ENCODE results near the gene STUB1.
A peak's percentile ranks its signal among the peaks of the same experiment; 100 is the strongest.

STUB1 gene

DNA sequence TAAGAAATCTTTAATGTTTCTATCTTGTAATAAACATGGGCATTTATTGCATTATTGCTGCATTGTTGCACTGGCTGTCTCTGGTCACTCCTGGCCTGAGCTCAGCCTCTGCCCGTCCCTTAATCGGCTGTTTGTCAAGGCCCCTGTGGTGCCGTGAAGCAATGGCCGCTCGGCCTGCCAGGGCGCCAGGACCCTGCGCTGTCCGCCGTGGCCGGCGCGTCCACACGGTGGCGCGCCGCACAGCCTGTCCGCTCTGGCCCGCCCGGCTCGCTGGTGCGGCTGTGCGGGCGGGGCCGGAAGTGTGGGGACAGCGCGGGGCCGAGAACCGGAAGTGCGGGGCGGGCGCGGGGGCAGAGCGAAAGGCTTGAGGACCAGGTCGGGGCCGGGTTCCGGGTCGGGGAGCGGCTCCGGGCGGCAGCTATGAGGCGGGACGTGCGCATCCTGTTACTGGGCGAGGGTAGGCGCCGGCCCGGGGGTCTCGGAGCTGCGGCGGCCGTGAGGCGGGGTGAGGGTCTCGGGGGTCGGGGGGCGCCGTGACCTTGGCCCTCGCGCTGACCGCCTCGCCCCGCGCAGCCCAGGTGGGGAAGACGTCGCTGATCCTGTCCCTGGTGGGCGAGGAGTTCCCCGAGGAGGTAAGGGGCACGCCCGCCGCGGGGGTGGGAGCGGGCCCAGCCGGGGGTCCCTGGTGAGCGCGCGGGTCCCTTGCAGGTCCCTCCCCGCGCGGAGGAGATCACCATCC lies 12.3 kb upstream of the STUB1 start, which contains the start of gene RHOT2:
TSS of gene RHOT2 (plus strand) at position 353 of the 739 bp plus-strand sequence. CDS start at position 421, 68 bp downstream.
- DNase-seq = peak; percentile 91

DNA sequence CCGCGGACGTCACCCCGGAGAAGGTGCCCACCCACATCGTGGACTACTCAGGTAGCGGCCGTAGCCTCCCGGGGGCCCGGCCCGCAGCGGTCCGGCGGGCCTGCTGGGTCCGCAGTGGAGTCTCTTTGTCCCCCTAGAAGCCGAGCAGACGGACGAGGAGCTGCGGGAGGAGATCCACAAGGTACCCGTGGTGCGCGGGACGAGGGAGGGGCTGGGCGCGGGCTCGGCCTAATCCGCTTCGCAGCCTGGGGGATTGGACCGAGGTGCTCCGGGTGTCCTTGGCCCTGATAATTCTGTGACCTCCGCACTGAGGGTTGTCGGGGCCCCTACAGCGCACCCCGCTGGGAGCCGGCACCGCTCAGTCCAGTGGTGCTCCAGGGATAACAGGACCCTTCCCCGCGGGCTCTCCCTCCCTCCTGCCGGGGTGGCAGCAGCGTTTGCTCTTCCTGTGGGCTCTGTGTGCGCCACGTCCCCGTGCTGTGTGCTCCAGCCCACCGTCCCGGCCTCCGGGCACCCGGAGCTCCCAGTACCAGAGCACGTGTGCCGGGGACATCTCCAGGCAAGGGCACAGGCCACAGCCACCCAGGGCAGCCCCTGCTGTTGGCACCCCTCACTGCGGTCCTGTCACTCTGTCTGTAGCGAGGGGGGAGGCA lies 11.6 kb upstream of the STUB1 start:
- DNase-seq = no peak

DNA sequence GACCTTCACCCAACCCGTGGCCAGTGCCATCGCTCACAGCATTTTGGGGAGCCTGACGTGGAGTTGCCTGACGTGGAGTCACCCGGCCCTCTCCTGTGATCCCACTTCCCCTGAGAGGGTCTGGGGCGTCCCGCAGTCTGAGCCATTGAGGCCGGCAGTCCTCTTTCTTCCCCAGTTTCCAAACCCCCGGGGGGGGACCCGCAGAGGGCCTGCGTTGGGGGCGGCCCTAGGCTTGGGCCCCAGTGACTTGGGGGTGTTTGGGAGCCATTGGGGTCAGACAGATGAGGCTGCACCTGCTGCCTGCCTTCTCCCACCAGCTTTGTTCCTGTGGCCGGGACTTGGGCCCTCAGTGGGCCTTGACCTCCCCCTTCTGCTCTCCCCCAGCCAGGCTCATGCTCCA lies 10.5 kb upstream of the STUB1 start:
- no peak for DNase-seq

DNA sequence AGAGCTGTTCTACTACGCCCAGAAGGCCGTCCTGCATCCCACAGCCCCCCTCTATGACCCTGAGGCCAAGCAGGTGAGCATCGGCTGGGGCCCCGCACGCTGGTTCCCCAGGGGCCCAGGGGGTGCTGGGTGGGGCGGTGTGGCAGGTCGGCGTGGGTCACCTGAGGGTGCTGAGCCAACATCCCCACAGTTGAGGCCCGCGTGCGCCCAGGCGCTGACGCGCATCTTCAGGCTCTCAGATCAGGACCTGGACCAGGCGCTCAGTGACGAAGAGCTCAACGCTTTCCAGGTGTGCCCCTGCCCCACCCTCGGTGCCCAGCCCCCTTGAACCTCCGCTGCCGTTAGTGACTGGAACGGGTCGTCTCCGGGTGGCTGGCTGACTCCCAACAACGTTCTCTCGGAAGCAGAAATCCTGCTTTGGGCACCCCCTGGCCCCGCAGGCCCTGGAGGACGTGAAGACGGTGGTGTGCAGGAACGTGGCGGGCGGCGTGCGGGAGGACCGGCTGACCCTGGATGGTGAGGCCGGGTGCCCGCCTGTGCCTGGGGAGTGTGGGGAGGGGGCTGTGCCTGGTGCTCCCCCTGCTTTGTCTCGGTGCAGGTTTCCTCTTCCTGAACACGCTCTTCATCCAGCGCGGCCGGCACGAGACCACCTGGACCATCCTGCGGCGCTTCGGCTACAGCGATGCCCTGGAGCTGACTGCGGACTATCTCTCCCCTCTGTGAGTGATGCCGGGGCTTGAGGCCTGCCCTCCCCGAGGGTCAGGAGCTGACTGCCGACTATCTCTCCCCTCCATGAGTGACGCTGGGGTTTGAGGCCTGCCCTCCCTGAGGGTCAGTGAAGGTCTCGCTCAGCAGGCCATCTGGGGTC lies 9.5 kb upstream of the STUB1 start:
- no peak for DNase-seq

DNA sequence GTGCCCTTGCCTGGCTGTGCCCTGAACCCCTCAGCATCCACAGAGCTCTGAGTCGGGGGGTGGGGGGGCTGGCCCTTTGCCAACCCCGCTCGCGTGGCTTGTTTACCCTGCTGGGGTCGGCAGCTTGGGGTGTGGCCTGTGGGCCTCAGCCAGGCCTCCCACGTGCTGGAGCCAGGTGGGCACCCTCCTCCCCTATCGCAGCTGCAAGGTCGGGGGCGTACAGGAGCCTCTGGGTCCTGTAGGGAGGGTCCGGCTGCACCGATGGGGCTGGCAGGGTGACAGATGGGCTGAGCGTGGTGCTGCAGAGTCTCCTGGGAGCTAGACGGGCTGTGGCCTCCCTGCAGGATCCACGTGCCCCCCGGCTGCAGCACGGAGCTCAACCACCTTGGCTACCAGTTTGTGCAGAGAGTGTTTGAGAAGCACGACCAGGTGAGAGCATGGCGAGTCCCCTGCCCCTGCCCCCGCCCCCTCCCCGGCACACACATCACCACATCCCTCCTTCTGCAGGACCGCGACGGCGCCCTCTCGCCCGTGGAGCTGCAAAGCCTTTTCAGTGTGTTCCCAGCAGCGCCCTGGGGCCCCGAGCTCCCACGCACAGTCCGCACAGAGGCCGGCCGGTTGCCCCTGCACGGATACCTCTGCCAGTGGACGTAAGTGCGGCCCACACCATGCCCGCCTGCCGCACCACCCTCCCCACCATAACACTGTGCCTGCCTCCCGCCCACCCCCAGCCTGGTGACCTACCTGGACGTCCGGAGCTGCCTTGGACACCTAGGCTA lies 8.7 kb upstream of the STUB1 start:
- DNase-seq = no peak

DNA sequence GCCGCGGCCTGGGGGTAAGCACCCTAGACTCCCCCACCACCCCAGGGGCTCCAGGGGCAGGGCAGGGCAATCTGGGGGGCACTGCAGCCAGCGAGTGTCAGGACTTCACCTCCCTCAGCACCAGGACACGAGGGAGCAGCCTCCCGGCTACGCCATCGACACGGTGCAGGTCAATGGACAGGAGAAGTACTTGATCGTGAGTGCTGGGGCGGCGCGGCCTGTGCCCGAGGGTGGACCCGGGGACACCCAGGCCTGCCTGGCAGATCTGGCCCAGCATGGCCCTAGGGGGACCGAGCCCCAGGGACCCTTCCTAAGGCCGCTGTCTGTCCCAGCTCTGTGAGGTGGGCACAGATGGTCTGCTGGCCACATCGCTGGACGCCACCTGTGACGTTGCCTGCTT lies 7.8 kb upstream of the STUB1 start:
- DNase-seq = no peak

DNA sequence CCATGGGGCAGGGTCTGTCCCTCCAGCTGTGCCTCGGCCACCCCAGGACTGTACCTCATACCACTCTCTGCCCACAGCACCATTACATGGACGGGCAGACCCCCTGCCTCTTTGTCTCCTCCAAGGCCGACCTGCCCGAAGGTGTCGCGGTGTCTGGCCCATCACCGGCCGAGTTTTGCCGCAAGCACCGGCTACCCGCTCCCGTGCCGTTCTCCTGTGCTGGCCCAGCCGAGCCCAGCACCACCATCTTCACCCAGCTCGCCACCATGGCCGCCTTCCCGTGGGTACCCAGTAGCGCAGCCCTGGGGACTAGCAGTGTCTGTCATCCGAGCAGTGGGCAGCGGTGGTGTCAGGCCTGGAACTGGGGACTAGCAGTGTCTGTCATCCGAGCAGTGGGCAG lies 7.4 kb upstream of the STUB1 start:
- no peak for DNase-seq

DNA sequence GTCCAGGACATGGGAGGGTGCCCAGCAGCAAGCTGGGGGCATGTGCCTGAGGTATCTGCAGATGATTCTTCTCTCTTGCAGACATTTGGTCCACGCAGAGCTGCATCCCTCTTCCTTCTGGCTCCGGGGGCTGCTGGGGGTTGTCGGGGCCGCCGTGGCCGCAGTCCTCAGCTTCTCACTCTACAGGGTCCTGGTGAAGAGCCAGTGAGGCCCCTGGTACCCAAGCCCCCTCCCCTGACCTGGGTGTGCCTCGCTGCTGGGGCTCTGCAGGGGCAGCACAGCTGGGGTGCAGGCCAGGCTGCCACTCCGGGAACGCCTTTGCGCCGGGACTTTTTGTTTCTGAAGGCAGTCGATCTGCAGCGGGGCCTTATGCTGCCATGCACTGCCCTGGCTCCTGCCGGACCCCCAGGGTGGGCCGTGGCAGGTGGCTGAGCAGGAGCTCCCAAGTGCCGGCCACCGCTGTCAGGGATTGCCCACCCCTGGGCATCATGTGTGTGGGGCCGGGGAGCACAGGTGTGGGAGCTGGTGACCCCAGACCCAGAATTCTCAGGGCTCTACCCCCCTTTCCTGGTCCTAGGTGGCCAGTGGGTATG lies 6.7 kb upstream of the STUB1 start:
- no peak for DNase-seq

DNA sequence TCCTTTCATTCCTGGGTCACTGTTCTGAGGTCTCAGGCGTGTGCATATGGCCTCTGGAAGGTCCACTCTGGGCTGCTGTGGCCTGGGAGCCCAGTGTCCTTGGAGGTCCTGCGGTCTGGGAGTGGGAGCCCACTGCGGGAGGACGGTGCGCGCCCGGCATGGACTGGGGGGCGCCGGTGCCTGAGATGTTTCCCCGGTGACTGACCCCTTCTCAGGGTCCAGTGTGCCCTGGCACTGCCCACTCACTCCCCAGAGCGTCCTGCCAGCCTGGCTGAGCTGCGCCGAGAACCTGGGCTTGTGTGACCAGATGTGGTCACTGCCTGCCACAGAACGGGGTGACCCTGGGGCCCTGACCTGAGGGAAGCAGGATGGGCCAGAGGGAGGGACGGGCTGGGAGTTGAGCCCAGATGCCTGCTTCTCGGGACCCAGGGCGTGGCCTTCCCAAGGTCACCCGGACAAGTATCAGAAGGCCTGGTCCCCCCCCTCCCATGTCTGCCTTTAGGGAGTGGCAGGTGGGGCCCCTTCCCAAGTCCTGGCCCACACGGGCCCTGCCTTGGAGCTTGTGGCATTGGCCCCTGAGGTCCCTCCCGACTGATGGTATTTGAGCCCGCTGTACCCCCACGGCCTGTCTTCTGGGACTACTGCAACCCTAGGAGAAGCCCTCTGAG lies 5.9 kb upstream of the STUB1 start:
- no peak for DNase-seq

DNA sequence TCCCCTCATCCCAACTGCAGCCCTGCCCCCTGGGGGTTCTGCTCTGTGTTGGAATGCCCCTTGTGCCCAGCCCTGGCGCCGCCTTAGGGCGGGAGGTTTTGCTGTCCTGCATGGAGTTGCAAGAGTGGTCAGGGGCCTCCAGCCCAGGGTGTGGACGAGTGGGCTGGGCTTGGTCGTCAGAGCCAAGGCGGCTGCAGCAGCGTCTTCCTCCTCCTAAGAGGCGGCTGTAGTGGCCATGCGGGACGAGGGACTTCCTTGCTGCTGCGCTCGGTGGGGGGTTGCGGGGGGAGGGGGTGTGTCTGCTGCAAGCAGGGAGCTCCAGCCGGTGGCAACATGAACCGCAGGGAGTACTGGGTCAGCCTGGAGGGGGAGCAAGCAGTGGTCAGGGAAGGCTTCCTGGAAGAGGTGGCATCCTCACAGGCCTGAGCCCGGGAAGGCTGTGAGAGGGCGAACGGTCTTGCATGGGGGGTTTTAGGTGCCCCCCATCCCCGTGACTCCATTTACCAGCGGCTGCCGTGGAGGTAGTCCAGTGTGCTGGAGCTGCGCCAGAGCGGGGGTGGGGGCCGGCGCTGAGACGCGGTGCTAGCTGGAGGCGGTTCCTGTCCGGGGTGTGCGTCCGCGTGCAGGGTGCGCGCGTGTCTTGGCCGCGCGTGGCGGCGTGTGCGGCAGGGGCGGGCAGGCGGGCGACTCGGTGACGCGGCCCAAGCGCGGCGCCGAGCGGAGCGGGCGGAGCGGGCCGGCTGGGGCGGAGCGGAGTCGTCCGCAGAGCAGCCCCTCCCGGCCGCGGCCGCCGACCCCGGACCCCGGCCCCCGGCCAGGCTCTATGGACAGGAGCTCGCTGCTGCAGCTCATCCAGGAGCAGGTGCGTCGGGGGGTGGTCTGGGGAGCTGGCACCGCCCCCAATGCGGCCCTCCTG lies 5.0 kb upstream of the STUB1 start, which contains the start of gene RHBDL1:
TSS of gene RHBDL1 (plus strand) at position 704 of the 916 bp plus-strand sequence. CDS start at position 824, 120 bp downstream.
- DNase-seq = no peak

DNA sequence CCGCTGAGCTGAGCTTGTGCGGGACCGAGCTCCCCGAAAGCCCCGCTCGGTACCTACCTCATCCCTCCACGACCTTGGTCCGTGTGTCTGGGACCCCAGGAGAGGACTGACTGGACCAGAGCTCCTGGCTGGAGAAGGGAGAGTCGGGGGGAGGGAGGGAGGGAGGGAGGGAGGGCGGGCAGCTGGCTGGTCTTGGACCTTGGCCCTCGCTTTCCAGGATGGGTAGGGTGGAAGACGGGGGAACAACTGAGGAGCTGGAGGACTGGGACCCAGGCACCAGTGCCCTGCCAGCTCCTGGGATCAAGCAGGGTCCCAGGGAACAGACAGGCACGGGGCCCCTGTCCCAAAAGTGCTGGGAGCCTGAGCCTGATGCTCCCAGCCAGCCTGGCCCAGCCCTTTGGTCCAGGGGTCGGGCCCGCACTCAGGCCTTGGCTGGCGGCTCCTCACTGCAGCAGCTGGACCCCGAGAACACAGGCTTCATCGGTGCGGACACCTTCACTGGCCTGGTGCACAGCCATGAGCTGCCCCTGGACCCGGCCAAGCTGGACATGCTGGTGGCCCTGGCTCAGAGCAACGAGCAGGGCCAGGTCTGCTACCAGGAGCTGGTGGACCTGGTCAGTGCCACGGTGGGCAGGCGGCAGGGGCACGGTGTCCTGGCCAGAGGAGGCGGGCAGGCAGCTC lies 4.2 kb upstream of the STUB1 start:
- DNase-seq = no peak

DNA sequence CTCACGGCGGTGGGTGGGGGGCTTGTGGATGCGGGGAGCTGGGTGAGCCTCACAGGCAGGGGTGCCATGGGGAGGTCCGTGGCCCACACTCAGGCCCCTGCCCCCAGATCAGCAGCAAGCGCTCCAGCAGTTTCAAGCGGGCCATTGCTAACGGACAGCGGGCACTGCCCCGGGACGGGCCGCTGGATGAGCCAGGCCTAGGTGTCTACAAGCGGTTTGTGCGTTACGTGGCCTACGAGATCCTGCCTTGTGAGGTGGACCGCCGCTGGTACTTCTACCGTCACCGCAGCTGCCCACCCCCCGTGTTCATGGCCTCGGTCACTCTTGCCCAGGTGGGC lies 3.7 kb upstream of the STUB1 start:
- DNase-seq = no peak

DNA sequence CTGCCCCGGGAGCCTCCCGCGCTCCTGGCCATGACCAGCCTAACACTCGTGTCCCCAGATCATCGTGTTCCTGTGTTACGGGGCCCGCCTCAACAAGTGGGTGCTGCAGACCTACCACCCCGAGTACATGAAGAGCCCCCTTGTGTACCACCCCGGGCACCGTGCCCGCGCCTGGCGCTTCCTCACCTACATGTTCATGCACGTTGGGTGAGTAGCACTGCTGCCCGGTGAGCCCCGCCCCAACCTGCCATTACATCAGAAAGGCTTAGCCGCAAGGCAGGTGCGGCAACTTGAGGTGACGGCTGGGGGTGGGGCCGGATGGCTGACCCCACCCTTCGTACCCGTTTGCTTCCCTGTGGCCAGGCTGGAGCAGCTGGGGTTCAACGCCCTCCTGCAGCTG lies 3.3 kb upstream of the STUB1 start:
- DNase-seq = peak; percentile 37

DNA sequence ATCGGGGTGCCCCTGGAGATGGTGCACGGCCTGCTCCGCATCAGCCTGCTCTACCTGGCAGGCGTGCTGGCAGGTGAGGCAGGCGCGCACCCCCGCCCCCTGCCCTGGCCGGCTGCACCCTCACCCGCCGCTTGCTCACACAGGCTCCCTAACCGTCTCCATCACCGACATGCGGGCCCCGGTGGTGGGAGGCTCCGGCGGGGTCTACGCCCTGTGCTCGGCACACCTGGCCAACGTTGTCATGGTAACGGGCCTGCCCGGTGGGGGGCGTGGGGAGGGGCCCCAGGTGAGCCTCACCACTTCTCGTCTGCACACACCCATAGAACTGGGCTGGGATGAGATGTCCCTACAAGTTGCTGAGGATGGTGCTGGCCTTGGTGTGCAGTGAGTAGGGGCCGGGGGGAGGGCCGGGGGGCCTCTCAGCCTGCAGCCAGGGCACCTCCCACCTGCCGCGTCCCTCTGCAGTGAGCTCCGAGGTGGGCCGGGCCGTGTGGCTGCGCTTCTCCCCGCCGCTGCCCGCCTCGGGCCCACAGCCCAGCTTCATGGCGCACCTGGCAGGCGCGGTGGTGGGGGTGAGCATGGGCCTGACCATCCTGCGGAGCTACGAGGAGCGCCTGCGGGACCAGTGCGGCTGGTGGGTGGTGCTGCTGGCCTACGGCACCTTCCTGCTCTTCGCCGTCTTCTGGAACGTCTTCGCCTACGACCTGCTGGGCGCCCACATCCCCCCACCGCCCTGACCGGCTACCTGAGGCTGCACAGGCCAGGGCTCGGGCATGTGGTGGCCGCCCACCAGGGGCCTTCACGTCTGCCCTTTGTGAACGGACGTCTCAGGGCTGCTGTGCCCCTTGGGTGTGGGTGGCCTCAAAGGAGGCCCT lies 2.7 kb upstream of the STUB1 start:
- DNase-seq = no peak

DNA sequence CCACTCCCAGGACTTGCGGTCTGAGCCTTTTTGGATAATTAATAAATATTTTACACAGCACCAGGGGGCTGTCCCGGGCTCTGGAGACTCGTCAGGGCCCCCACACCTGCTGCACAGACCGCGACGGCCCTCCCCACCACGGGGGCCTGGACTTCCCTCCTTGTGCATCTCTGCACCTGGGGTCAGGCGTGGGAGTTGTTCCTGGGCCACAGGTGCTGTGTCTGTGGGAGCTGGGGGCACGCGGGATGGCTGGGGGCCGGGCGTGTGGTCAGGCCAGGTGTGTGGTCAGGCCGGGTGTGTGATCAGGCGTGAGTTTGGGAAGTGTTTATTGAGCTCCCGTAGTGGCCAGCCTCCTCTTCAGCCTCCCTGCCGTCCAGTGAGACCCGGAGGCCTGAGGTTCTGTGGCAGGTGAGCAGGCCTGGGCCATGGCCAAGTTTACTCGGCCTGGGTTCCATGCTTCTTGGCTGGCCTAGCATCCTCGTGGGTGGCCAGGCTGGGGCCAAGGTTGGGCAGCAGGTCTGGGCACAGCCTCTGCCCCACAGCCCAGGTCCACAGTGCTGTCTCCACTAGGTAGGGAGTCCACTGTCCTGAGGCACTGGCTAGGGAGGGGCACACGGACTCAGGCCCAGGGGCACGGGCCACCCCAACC lies 1.9 kb upstream of the STUB1 start:
- no peak for DNase-seq

DNA sequence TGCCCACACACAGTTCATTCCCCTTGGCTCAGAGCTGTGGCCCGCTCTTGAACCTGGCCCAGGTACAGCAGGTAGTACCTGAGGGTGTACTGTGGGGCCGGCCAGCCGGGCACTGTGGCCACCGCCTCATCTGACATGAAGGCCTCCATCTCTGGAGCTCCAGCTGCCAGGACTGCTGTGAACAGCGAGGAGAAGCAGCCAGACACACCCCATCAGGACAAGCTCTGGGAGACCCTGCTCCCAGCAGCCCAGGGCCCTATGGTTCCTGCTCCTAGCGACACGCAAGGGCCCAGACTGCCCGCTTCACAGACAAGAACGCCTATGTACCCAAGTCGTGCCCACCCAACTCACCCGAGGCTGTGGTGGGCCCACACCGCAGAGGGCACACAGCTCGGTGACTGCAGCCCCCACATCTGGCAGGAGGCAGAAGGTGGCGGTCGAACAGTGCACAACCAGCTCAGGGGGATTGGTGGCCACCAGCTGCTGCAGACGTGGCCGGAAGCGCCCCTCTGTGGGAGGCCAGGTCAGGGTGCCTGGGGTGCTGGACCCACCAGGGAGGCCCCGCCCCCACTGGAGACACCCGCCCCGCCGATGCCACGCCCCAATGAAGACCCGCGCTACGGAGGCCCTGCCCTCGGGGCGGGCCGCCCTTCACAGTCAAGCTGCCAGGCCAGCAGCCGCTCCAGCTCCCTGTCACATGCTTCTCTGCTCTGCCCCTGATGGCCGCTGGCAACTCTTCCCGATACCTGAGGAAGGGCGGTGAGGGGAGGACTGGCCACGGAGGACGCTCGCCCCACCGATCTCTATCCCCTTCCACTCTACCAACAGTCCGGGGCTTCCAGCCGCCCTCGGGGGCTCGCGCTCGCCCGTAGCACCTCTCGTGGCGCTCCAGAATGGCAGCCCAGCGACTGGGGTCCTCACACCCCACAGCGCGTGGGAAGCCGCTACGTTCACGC lies 1.1 kb upstream of the STUB1 start:
- peak; percentile 18 for DNase-seq

DNA sequence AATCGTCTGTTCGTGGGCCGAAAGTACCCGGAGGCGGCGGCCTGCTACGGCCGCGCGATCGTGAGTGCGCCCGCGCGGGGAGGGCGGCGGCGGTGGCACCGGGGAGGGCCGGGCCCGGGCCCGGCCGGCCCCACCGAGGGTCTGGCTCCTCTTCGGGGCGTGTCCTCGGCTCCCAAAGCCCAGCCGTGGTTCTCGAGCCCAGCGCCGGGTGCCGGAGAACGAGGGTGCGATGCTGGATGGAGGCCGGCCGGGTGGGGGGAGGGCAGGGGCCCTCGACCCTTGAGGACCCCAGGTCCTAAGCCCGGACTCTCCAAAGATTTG lies 375 bp downstream of the STUB1 start:
- no peak for DNase-seq

Measured in CD4-positive, alpha-beta T cell treated with Interleukin-4 for 4 hours (primary cell).